Ovary (tissue), 3 donors: Measurements from ENCODE around the gene ATP6V1F.

ENCODE experiments used
- CTCF ChIP-seq, 3 donors: fragments of 450-650 bp in 2 of 3; fragments of 200-600 bp in 1 of 3; IDR thresholded peaks; one replicate each; pipeline versions ENCODE4 v1.5.1 to v1.8.0; 2016 to 2022; ENCODE audit warnings: antibody characterized with exemption in 3 of 3, mild to moderate bottlenecking in 1 of 3
- EP300 ChIP-seq: sonication (generic); formaldehyde crosslinking; IDR thresholded peaks from one replicate; pipeline ENCODE4 v1.6.1; 2017; ENCODE audit warnings: antibody characterized with exemption
- POLR2A ChIP-seq: fragments of 450-650 bp; IDR thresholded peaks from one replicate; pipeline ENCODE4 v1.6.1; 2017; ENCODE audit warnings: antibody characterized with exemption, mild to moderate bottlenecking, moderate library complexity
- donor health status: DM: no; HTN: no; CAD: no.

- TF ChIP-seq CTCF (IDR thresholded peaks at IDR 0.05), result no peak
- no peak for TF ChIP-seq EP300
- no peak for TF ChIP-seq POLR2A
These were observed 13.5 kb downstream of the ATP6V1F start for GRCh38 chr7:128876127-128876526.
